DOHH2 (cell line): Measurements from ENCODE around the gene PALS2.

Experiments used
- CTCF ChIP-seq: fragments of 200-600 bp; sonication (generic); IDR thresholded peaks from one replicate; pipeline ENCODE4 v1.5.1; 2014; ENCODE audit warnings: antibody characterized with exemption, mild to moderate bottlenecking, low read depth, low read length; ENCODE audit not compliant: poor library complexity, severe bottlenecking
- EZH2phosphoT487 ChIP-seq: fragments of 200-600 bp; sonication (generic); IDR thresholded peaks from 2 replicates; pipeline ENCODE4 v1.6.1; 2017; ENCODE audit warnings: borderline replicate concordance, mild to moderate bottlenecking, antibody characterized with exemption, low read length, moderate library complexity, mixed read lengths

- TF ChIP-seq CTCF, result no peak
- no peak for TF ChIP-seq EZH2phosphoT487
Observed at GRCh38 chr7:24555719-24556118, 17.5 kb upstream of the PALS2 start.
